ENCODE data around the gene GALNT8. TPM values are rescaled to one million over a fixed set of nuclear protein-coding genes. Genes with fewer than 3 reads are reported as not detected.

GALNT8 gene
- total RNA-seq, 1 experiment from 2014 or later = 5.4 TPM

GRCh38 chr12:4807813-4808212 is 87.6 kb downstream of the GALNT8 start:
- Histone ChIP-seq H3K4me1 (ENCODE audit: insufficient read depth, low read length) (no peaks in the 10 kb centered on the region), H3K23ac (ENCODE audit: insufficient read length, low read depth, low read length) (no peak overlapping the region), H2AFZ (ENCODE audit: low read length) (no peak overlapping the region), H4K91ac (ENCODE audit: insufficient read length, low read depth, low read length) (no peak overlapping the region), H2AK5ac (ENCODE audit: insufficient read length, low read length) (no peak overlapping the region), H3K9me3 (ENCODE audit: control insufficient read depth, low read depth, low read length) (no peaks in the 10 kb centered on the region), H3K79me2 (ENCODE audit: insufficient read depth, low read length) (no peaks in the 10 kb centered on the region), H3K18ac (ENCODE audit: insufficient read length, low read depth, low read length) (no peak overlapping the region), H2BK15ac (ENCODE audit: low read depth, low read length) (no peak overlapping the region), H3K79me1 (ENCODE audit: insufficient read depth, low read depth, low read length, poor library complexity, severe bottlenecking) (no peaks in the 10 kb centered on the region), H3K4me2 (ENCODE audit: insufficient read depth, insufficient read length, low read length) (no peak overlapping the region), H2BK5ac (ENCODE audit: insufficient read length, low read length) (no peak overlapping the region), H3K14ac (ENCODE audit: insufficient read depth, low read length) (no peak overlapping the region), H2BK12ac (ENCODE audit: insufficient read length, low read depth, low read length) (no peak overlapping the region), H3K9ac (ENCODE audit: extremely low read depth, insufficient read length, low read length) (no peak overlapping the region), H3K27me3 (ENCODE audit: insufficient read depth, low read length) (peaks cover 26% of the 10 kb centered on the region), H4K8ac (replicated peaks; ENCODE audit: insufficient read length, low read depth, low read length) (no peak overlapping the region), H4K20me1 (ENCODE audit: control insufficient read depth, insufficient read depth, insufficient read length) (no peaks in the 10 kb centered on the region), H3K4ac (ENCODE audit: low read depth, low read length) (no peak overlapping the region), H2BK120ac (ENCODE audit: low read depth, low read length, poor library complexity, severe bottlenecking) (no peak overlapping the region), H3K23me2 (ENCODE audit: insufficient read length, low read depth, low read length, poor library complexity, severe bottlenecking) (peaks cover 7% of the 10 kb centered on the region), H3K27ac (ENCODE audit: insufficient read length, low read depth, low read length) (no peak overlapping the region), H2BK20ac (ENCODE audit: low read depth, low read length, poor library complexity, severe bottlenecking) (no peak overlapping the region), H3T11ph (ENCODE audit: low read length) (no peak overlapping the region), H3K56ac (ENCODE audit: insufficient read length, low read depth, low read length) (no peak overlapping the region), H4K5ac (ENCODE audit: insufficient read length, low read depth, low read length) (no peak overlapping the region)
- Mint-ChIP-seq H3K36me3 (ENCODE audit: insufficient read depth in 1 of 3, low read depth in 3 of 3) (peaks cover 7 to 13% (median 7%) of the 10 kb centered on the region in 3 experiments), H3K27me3 (ENCODE audit: low read depth) (peaks cover 82% of the 10 kb centered on the region), H3K9me3 (peaks cover 0 to 6% of the 10 kb centered on the region in 2 experiments; a peak in 3 of 5 replicates), H3K4me1 (peaks cover 0 to 13% of the 10 kb centered on the region in 2 experiments; a peak in 2 of 4 replicates), H3K4me3 (no peak overlapping the region), H3K27ac (no peak overlapping the region)
- DNase-seq = no peak
- WGBS (ENCODE audit: extremely low coverage, insufficient read length, low lambda C conversion rate) = no CpG with 5 or more reads among the region's 2 CpGs
- no peak for TF ChIP-seq CTCF (conservative IDR thresholded peaks at IDR 0.05)

Data from H9 (cell line).